Adrenal gland (tissue), 12 donors: ENCODE data around the gene PRR33. TPM values are rescaled to one million over a fixed set of nuclear protein-coding genes. Genes with fewer than 3 reads are reported as not detected.
A peak's percentile ranks its signal among the peaks of the same experiment; 100 is the strongest.

Source experiments
- DNase-seq, 7 donors: peaks; one replicate each; pipeline ENCODE4 v3.0.0-alpha.2; 2019 to 2020
- H3K27ac ChIP-seq, 5 donors: fragments of 200-600 bp; sonication (generic) in 4 of 5; 1 replicate in 3 of 5; 2 replicates in 2 of 5; pipeline versions ENCODE4 v1.5.1 to v1.8.0; 2016 to 2020; ENCODE audit warnings: mild to moderate bottlenecking in 1 of 5
- H3K27me3 ChIP-seq: fragments of 200-600 bp; 2 replicates; pipeline ENCODE4 v1.8.0; 2021
- H3K36me3 ChIP-seq, 2 donors: fragments of 200-600 bp; replicated peaks in 1 of 2; 1 replicate in 1 of 2; 2 replicates in 1 of 2; pipeline versions ENCODE4 v1.5.1 to v1.8.0; 2018 to 2022
- H3K4me1 ChIP-seq, 2 donors: fragments of 200-600 bp; replicated peaks in 1 of 2; 1 replicate in 1 of 2; 2 replicates in 1 of 2; pipeline versions ENCODE4 v1.5.1 to v1.8.0; 2018 to 2021
- H3K4me3 ChIP-seq, 4 donors: fragments of 200-600 bp; sonication (generic) in 3 of 4; one replicate each; pipeline ENCODE4 v1.5.1; 2016 to 2018
- H3K9me3 ChIP-seq, 3 donors: fragments of 200-600 bp; sonication (generic) in 1 of 3; replicated peaks in 1 of 3; 1 replicate in 2 of 3; 2 replicates in 1 of 3; pipeline versions ENCODE4 v1.5.1 to v1.8.0; 2016 to 2021
- POLR2A ChIP-seq, 2 donors: fragments of 450-650 bp; IDR thresholded peaks; one replicate each; pipeline ENCODE4 v1.6.1; 2017; ENCODE audit warnings: antibody characterized with exemption in 2 of 2, mild to moderate bottlenecking in 2 of 2, moderate library complexity in 1 of 2
- WGBS, 4 donors: extraction: QIAGEN DNeasy Blood & Tissue Kit in 2 of 4; methylation state at CpG; one replicate each; pipeline versions ENCODE4 v1.1.5 to v1.1.7; 2013 to 2017; 5-methylcytosine and 5-hydroxymethylcytosine counted together
- intact Hi-C, 2 donors: fragments of 100-400 bp; cut with DNase I; formaldehyde crosslinking; loops; one replicate each; pipeline versions ENCODE4 v1.14.1 to v1.15.0; 2022 to 2023
- polyA plus RNA-seq, 3 donors: library from polyadenylated mRNA; stranded (reverse); fragments of 200-250 nt in 2 of 3; fragments of 350-450 nt in 1 of 3; fragmentation: Illumina TruSeq in 1 of 3; extraction: RNeasy Lipid Tissue Mini Kit (QIAGEN cat#74804) in 1 of 3; gene quantifications; one replicate each; pipeline ENCODE4 v1.2.3, GENCODE V29; 2013 to 2014
- total RNA-seq, 9 donors: library from RNA; depleted of rRNA in 4 of 9; stranded (reverse); fragments of >200 nt in 4 of 9; fragments of 120-200 nt in 1 of 9; fragmentation: NEBNext Ultra II Directional in 1 of 9; extraction: Animal tissue kit (Norgen Biotek cat#: 25700) in 1 of 9; gene quantifications; one replicate each; pipeline versions ENCODE4 v1.1.0 to v1.2.4, GENCODE V29; 2013 to 2023
- TF ChIP-seq, protein P1 (sequence below), 6 experiments: fragments of 450-650 bp in 4 of 6; fragments of 200-600 bp in 2 of 6; sonication (generic) in 1 of 6; IDR thresholded peaks; 1 replicate in 5 of 6; 2 replicates in 1 of 6; pipeline versions ENCODE4 v1.5.1 to v1.8.0; 2016 to 2021; ENCODE audit warnings: antibody characterized with exemption in 6 of 6, mild to moderate bottlenecking in 2 of 6, moderate library complexity in 1 of 6
- donor health status: healthy with polysubstance abuse.
- donor health status: Bipolar disorder and iron deficiency.
- donor health status: DM: yes; HTN: yes; CAD: no.
- donor health status: DM: no; HTN: no; CAD: no.
- donor health status: DM: no; HTN: no; CAD: no.
- donor health status: DM: yes; HTN: yes; CAD: no.

Gene PRR33
- total and polyA plus RNA-seq, 12 donors = 0.07 to 2.3 (median 0.25) TPM; not detected in 6

DNA sequence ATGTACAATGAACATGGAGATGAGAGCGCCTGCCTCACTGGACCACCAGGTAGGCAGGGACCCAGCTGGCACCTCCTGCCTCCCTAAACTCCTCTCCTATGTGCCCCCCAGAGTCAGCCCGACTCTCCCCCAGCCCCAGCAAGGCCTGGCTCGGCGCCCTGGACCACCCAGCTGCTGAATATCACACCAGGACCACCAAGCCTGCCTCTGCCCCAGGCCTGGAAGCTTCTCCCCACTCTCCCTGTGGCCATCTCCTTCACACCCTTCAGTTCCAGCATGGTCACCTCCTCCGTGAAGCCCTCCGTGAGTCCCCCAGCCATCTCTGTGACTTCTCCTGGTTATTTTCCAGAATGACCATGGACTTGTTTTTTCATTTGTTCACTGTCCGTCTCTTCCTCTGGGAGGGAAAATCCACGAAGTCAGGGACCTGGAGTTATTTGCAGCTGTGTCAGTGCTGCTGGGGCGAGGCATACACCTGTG lies 45.2 kb downstream of the PRR33 start:
- intact Hi-C loops = no loop called here
- Histone ChIP-seq H3K36me3 (no peaks in the 10 kb centered on the region), H3K27me3 (no peaks in the 10 kb centered on the region), H3K27ac (peak overlapping the region; percentile 42 to 96 (median 93)), H3K9me3 (no peaks in the 10 kb centered on the region), H3K4me1 (peaks cover 70 to 75% of the 10 kb centered on the region in 2 donors), H3K4me3 (peak overlapping the region in 1 of 4 donors; percentile 12)
- DNase-seq = no peak
- TF ChIP-seq POLR2A (IDR thresholded peaks at IDR 0.05) = no peak
- TF ChIP-seq, protein P1, sequence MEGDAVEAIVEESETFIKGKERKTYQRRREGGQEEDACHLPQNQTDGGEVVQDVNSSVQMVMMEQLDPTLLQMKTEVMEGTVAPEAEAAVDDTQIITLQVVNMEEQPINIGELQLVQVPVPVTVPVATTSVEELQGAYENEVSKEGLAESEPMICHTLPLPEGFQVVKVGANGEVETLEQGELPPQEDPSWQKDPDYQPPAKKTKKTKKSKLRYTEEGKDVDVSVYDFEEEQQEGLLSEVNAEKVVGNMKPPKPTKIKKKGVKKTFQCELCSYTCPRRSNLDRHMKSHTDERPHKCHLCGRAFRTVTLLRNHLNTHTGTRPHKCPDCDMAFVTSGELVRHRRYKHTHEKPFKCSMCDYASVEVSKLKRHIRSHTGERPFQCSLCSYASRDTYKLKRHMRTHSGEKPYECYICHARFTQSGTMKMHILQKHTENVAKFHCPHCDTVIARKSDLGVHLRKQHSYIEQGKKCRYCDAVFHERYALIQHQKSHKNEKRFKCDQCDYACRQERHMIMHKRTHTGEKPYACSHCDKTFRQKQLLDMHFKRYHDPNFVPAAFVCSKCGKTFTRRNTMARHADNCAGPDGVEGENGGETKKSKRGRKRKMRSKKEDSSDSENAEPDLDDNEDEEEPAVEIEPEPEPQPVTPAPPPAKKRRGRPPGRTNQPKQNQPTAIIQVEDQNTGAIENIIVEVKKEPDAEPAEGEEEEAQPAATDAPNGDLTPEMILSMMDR (IDR thresholded peaks at IDR 0.05) = no peak
- 47 to 66% (median 59%) methylated on average over 4 to 9 of the region's 9 CpGs for WGBS, 4 donors

DNA sequence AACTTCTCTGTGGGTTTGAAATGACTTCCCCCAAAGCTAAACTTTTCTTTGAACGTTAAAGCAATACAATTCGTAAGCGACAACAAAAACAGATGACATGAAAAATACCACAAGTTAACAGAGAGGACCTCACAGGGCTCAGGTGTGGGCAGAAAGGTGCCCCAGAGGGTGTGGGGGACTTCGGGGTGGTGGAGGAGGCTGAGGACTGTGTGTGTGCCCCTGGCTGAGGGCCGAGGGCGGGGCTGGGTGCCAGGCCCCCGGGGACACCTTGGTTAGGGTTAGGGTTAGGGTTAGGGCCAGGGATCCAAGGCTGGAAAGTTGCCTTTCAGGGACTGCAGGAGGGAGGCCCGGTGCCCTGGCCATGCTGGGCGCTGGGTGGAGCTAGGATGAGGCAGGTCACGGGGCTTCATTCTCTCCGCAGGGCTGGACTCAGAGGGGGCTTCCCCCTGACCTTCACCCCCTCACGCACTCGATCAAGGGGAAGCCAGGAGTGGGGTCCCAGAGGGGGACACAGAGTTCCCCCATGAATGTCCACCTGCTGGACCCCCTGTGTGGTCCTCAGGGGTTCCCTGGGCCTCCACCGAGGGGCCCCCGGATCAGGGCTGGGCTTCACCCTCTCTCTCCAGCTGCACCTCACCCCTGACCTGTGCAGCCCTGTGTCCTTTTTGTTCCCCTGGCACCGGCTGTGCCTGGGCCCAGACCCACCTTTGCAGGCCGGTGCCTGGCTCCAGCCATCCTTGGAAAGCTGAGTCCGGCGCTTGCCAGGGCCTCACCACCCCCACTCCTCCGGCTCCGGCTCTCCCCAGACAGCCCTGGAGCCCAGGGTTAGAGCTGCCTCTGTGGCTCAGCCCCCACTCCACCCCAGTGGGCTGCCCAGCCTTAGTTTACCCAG lies 45.9 kb downstream of the PRR33 start:
- Histone ChIP-seq H3K9me3 (no peaks in the 10 kb centered on the region), H3K4me1 (peaks cover 70 to 75% of the 10 kb centered on the region in 2 donors), H3K4me3 (peak overlapping the region in 1 of 4 donors; percentile 12), H3K27me3 (no peaks in the 10 kb centered on the region), H3K27ac (peak overlapping the region; percentile 42 to 96 (median 93)), H3K36me3 (no peaks in the 10 kb centered on the region)
- no peak for TF ChIP-seq POLR2A (IDR thresholded peaks at IDR 0.05)
- TF ChIP-seq, protein P1 (IDR thresholded peaks at IDR 0.05) = no peak
- 28 to 50% (median 40%) methylated on average over 6 to 21 of the region's 21 CpGs for WGBS, 4 donors
- DNase-seq = peak in 4 of 7 donors; percentile 63 to 70 (median 67)
- intact Hi-C loops = no loop called here

DNA sequence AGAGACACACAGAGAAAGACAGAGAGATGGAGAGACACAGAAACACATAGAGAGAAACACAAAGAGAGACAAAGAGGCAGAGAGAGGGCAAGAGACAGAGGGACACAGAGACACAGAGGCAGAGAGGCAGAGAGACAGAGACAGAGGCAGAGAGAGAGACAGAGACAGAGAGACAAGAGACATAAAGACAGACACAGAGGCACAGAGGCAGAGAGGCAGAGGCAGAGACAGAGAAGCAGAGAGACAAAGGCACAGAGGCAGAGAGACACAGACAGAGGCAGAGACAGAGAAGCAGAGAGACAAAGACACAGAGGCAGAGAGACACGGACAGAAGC lies 46.6 kb downstream of the PRR33 start:
- H3K27ac ChIP-seq = peak overlapping the region; percentile 42 to 96 (median 93)
- intact Hi-C loops = no loop called here
- peaks cover 70 to 75% of the 10 kb centered on the region in 2 donors for H3K4me1 ChIP-seq

More for the DNA sequence above, 46.6 kb downstream of the PRR33 start:
- no peaks in the 10 kb centered on the region for H3K9me3 ChIP-seq
- no peaks in the 10 kb centered on the region for H3K27me3 ChIP-seq
- H3K4me3 ChIP-seq = no peak overlapping the region
- H3K36me3 ChIP-seq = no peaks in the 10 kb centered on the region
- no peak for DNase-seq
- WGBS, 4 donors = 28 to 50% (median 38%) methylated on average over 1 of the region's 1 CpG
- TF ChIP-seq POLR2A (IDR thresholded peaks at IDR 0.05) = no peak
- TF ChIP-seq, protein P1 (IDR thresholded peaks at IDR 0.05) = no peak
